T follicular helper cell (primary cell): ENCODE measurements around the gene CDH1.

Experiments
- DNase-seq: peaks from one replicate; pipeline ENCODE4 v3.0.0-alpha.2; 2020; ENCODE audit warnings: low read depth

CDH1 gene

DNA sequence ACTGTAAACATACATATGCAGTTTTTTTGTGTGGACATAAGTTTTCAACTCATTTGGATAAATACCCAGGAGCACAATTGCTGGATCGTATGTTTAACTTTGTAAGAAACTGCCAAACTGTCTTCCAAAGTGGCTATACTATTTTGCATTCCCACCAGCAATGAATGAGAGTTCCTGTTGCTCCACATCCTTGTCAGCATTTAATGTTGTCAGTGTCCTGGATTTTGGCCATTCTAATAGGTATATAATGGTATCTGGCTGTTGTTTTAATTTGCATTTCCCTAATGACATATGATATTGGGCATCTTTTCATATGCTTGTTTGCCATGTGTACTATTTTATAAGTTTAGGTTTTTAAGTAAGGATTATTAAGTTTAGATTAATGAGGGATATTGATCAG, 120.4 kb downstream of the CDH1 start:
- DNase-seq = no peak

GRCh38 chr16:68859828-68860227, 122.7 kb downstream of the CDH1 start:
- DNase-seq = no peak

GRCh38 chr16:68860978-68861892, 124.1 kb downstream of the CDH1 start:
- DNase-seq = no peak

DNA sequence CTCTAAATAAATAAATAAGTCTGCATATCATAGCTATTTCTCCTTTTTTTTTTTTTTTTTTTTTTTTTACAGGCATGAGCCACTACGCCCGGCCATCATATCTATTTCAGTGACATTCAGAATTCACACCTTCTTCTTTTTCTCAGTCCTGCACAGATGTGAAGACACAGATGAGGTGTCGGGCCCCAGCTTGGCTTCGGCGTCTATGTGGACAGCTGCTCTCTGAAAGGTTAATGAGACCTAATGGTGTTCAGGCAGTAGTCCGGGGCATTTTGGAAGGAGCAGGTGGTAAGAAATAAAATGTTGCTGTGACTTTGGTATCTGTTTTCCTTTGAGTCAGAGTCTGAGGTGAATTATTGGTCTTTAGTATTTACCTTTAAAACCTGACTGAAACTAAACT, 129.8 kb downstream of the CDH1 start:
- no peak for DNase-seq

DNA sequence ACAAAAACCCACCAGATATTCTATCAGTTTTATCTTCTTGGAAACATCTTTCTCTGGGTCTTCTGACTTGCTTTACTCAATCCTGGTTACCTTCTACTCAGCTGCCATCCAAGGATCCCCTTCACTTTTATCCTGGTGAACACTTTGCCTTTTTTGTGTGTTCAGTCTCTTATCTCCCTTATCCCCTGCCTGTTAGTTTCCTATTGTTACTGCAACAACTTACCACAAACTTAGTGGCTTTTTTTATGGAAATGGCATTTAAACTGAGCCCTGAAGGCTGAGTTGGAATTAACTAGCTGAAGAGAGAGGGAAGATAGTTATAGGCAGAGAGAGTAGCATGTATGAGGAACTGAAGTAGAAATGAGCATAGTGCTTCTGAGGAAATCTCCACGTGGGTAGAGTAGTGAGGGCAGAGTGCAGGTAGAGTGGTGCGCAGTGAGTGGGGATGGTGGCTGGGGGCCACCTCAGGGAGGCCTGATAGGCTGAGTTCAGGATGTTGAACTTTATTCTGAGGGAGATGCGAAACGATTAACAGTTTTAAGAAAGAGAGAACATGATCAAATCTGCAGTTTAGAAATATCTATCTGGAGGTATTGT, 132.5 kb downstream of the CDH1 start:
- DNase-seq = no peak

DNA sequence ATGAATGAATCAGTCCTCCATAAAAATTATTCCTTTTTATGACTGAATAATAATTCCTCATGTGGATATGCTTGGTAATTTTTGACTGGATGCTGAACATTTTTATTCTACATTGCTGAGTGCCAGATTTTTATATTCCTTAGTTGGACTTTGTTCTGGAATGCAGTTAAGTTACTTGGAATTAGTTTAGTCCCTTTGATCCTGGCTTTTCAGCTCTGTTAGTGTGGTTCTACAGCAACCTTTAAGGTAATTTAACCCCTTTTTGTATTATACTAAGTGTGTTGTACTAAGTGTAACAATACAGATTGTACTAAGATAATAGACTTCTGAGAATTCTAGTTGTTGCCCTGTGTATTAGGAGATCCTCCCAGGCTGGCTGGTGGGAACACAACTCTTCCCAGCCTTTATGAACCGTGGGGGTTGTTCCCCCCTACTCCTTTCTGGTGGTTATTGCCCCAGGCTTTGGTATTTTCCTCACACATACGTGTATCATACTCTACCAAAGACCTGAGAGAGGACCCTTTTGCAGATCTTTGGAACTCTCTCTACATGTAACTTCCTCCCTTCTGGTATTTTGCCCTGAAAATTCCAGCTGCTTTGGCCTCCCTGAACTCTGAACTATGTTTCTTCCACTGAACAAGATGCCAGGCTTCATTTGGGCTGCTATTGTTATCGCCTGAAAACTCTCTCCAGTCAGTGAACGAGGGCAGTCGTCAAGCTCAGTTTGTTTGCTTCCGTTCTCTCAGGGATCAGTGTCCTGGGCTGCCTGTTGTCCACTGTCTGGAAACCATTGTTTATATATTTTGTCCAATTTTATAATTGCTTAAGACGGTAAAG, 136.8 kb downstream of the CDH1 start:
- DNase-seq = no peak

- no peak for DNase-seq
Measured at GRCh38 chr16:68875871-68876270, 138.8 kb downstream of the CDH1 start.

GRCh38 chr16:68883685-68884084, 146.6 kb downstream of the CDH1 start:
- no peak for DNase-seq

DNA sequence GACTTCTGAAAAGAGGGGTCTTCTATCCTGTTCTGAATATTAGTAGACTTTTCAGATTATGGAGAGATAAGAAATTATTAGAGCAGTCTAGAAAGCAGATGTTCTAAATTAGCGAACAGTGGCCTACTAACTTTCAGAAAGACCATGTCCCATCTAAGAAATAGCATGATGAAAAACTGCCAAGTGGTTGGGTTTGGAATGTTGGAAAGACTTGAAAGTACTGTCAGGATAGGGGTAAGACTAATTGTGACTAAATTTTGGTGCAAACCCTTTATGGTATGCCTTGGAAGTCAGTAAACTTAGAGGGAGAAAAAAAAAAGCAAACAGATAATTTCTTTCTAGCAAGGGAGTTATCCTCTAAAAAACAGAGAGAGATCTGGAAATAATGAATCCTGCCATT, 147.3 kb downstream of the CDH1 start:
- DNase-seq = no peak
